ENCODE results near the gene UST. TPM values are rescaled to one million over a fixed set of nuclear protein-coding genes. Genes with fewer than 3 reads are reported as not detected.

The UST gene
- total and polyA plus RNA-seq, 2 of the 8 experiments (the other 6 are each of a cell fraction or from before 2014, with no cell fraction given) = 13.5 to 34.5 TPM

DNA sequence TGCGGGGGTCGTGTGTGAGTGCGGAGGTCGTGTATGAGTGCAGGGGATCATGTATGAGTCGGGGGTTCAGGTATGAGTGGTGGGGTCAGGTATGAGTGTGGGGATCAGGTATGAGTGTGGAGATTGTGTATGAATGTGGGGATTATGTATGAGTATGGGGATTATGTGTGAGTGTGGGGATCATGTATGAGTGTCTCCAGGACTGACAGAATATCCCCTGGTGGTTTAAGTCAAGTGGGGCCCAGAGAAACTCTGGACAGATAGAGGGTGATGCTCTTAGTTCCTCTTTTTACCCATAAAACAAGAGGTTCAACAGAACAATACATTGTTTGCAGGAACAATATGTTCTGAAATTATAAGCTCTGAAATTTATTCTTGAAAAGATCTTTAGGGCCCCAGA is 131.9 kb downstream of the UST start:
- Histone ChIP-seq H2BK15ac (ENCODE audit: low read length) (no peak overlapping the region), H2BK20ac (ENCODE audit: low read length) (no peak overlapping the region), H3K4ac (replicated peaks; ENCODE audit: insufficient read length, low read depth, low read length) (no peak overlapping the region), H2AK5ac (ENCODE audit: low read depth, low read length) (no peak overlapping the region), H3K9ac (replicated peaks in 1 of 4; ENCODE audit: extremely low read depth in 1 of 4, low read depth in 3 of 4, low read length in 3 of 4) (no peak overlapping the region), H2AFZ (ENCODE audit: low read length) (no peak overlapping the region), H3K9me3 (ENCODE audit: insufficient read depth in 2 of 2, low read depth in 1 of 2, low read length in 1 of 2) (no peaks in the 10 kb centered on the region), H3K4me3 (ENCODE audit: extremely low read depth in 1 of 4, insufficient read depth in 2 of 4, low read depth in 3 of 4, low read length in 4 of 4) (no peak overlapping the region), H3K79me2 (ENCODE audit: control insufficient read depth in 1 of 2, insufficient read depth in 2 of 2, low read length in 2 of 2) (peaks cover 6 to 81% of the 10 kb centered on the region in 2 experiments), H4K5ac (ENCODE audit: insufficient read length, low read depth, low read length) (no peak overlapping the region), H3K14ac (ENCODE audit: insufficient read length) (no peak overlapping the region), H4K91ac (replicated peaks; ENCODE audit: insufficient read length, low read length) (no peak overlapping the region), H3K27me3 (replicated peaks in 1 of 4; ENCODE audit: control insufficient read depth in 3 of 4, extremely low read depth in 1 of 4, insufficient read depth in 3 of 4, low read length in 3 of 4) (no peaks in the 10 kb centered on the region), H3K18ac (ENCODE audit: extremely low read depth, low read length) (no peak overlapping the region), H4K8ac (ENCODE audit: extremely low read depth, insufficient read depth, low read length) (no peak overlapping the region), H3K36me3 (ENCODE audit: control insufficient read depth in 2 of 4, insufficient read depth in 4 of 4, low read length in 3 of 4) (no peaks in the 10 kb centered on the region), H2BK12ac (ENCODE audit: low read depth, low read length) (no peak overlapping the region), H3K4me1 (replicated peaks in 1 of 4; ENCODE audit: control insufficient read depth in 3 of 4, insufficient read depth in 4 of 4, low read length in 3 of 4) (peaks cover 0 to 6% (median 6%) of the 10 kb centered on the region in 4 experiments; a peak in 3 of 7 replicates), H3K23me2 (ENCODE audit: low read depth, low read length) (peaks cover 9% of the 10 kb centered on the region; the same call in 1 of the 2 replicates), H2BK5ac (ENCODE audit: low read depth, low read length) (no peak overlapping the region), H3K56ac (replicated peaks; ENCODE audit: insufficient read length, low read depth, low read length) (no peak overlapping the region), H3K79me1 (ENCODE audit: low read depth, low read length) (peaks cover 18% of the 10 kb centered on the region), H2BK120ac (replicated peaks; ENCODE audit: low read depth, low read length) (no peak overlapping the region), H3K27ac (ENCODE audit: low read depth, low read length) (no peak overlapping the region), H4K20me1 (replicated peaks in 1 of 2; ENCODE audit: control insufficient read depth in 1 of 2, insufficient read depth in 2 of 2, low read length in 2 of 2) (peaks cover 0 to 4% of the 10 kb centered on the region in 2 experiments), H3K23ac (ENCODE audit: insufficient read length) (no peak overlapping the region), H3K4me2 (ENCODE audit: insufficient read depth in 1 of 2, low read depth in 2 of 2, low read length in 2 of 2) (no peak overlapping the region)
- POLR2A ChIA-PET (ENCODE audit: partially characterized antibody) = interaction anchor here (0.6 kb wide), 1 partner anchor 362 kb away, joined by 3 read pairs; no protein-coding TSS in a partner anchor
- no peak for DNase-seq (ENCODE audit: low read depth in 1 of 2, low spot score in 2 of 2)
- FAIRE-seq = no peak
- CTCF ChIA-PET (ENCODE audit: partially characterized antibody) = interaction anchor here (0.8 to 1.5 kb wide), 2 partner anchors 21 to 90 kb away, joined by 3 to 4 read pairs; no protein-coding TSS in a partner anchor
- WGBS, 2 experiments (ENCODE audit: extremely low coverage in 1 of 2, insufficient coverage in 1 of 2, insufficient read length in 1 of 2, insufficient replicate concordance in 2 of 2, low coverage in 1 of 2, low lambda C conversion rate in 2 of 2, missing lambda C conversion rate in 1 of 2) = 100% methylated on average over 1 of the region's 5 CpGs; no CpG with 5 or more reads in 1 of the 2 experiments
- TF ChIP-seq RAD21 (IDR thresholded peaks at IDR 0.05 in 1 of 2, conservative IDR thresholded peaks at IDR 0.05 in 1 of 2; ENCODE audit: low read depth in 2 of 2, low read length in 2 of 2) = no peak
- no peak for TF ChIP-seq RFX5 (IDR thresholded peaks at IDR 0.05; ENCODE audit: borderline replicate concordance, low read depth, low read length)
- no peak for TF ChIP-seq JUND (IDR thresholded peaks at IDR 0.05; ENCODE audit: low read length)
- no peak for TF ChIP-seq CTBP2 (IDR thresholded peaks at IDR 0.05; ENCODE audit: borderline replicate concordance, insufficient read depth, insufficient read length, low read length)
- TF ChIP-seq, protein P1, sequence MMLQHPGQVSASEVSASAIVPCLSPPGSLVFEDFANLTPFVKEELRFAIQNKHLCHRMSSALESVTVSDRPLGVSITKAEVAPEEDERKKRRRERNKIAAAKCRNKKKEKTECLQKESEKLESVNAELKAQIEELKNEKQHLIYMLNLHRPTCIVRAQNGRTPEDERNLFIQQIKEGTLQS (IDR thresholded peaks at IDR 0.05; ENCODE audit: insufficient read depth, low read depth, low read length) = no peak
- TF ChIP-seq HDAC2 (IDR thresholded peaks at IDR 0.05; ENCODE audit: borderline replicate concordance in 1 of 2, low read depth in 2 of 2, low read length in 2 of 2) = no peak
- no peak for TF ChIP-seq TAF1 (IDR thresholded peaks at IDR 0.05; ENCODE audit: low read depth, low read length)
- TF ChIP-seq CHD1 (IDR thresholded peaks at IDR 0.05; ENCODE audit: low read depth, low read length) = no peak
- no peak for TF ChIP-seq POLR2AphosphoS5 (IDR thresholded peaks at IDR 0.05; ENCODE audit: low read depth, low read length)
- no peak for TF ChIP-seq SP1 (IDR thresholded peaks at IDR 0.05; ENCODE audit: low read depth, low read length)
- no peak for TF ChIP-seq SP4 (IDR thresholded peaks at IDR 0.05; ENCODE audit: low read length)
- TF ChIP-seq RBBP5 (IDR thresholded peaks at IDR 0.05; ENCODE audit: borderline replicate concordance, low read depth, low read length) = no peak
- no peak for TF ChIP-seq EGR1 (IDR thresholded peaks at IDR 0.05; ENCODE audit: borderline replicate concordance, low read depth, low read length)

Data from H1 (cell line).